HFFc6 (cell line): Measurements from ENCODE around the gene MST1R. TPM values are rescaled to one million over a fixed set of nuclear protein-coding genes. Genes with fewer than 3 reads are reported as not detected.

Source experiments
- DNase-seq: peaks from one replicate; pipeline ENCODE4 v3.0.0-alpha.2; 2018
- H3K27ac Mint-ChIP-seq: 2 replicates; pipeline ENCODE4 v1.8.0; 2020; ENCODE audit warnings: mild to moderate bottlenecking, mixed read lengths
- H3K27me3 Mint-ChIP-seq: 2 replicates; pipeline ENCODE4 v1.8.0; 2021; ENCODE audit warnings: mild to moderate bottlenecking, moderate library complexity, mixed read lengths; ENCODE audit not compliant: insufficient read depth
- H3K36me3 Mint-ChIP-seq: 2 replicates; pipeline ENCODE4 v1.8.0; 2021; ENCODE audit warnings: low read depth, mixed read lengths
- H3K4me1 Mint-ChIP-seq: 2 replicates; pipeline ENCODE4 v1.8.0; 2020; ENCODE audit warnings: low read depth, mixed read lengths
- H3K4me3 Mint-ChIP-seq: 2 replicates; pipeline ENCODE4 v1.8.0; 2020; ENCODE audit warnings: mild to moderate bottlenecking, moderate library complexity, mixed read lengths
- H3K9me3 Mint-ChIP-seq: 2 replicates; pipeline ENCODE4 v1.8.0; 2020; ENCODE audit warnings: mild to moderate bottlenecking, mixed read lengths
- CTCF ChIP-seq: fragments of 200-600 bp; sonication (generic); IDR thresholded peaks from 2 replicates; pipeline ENCODE4 v1.5.0; 2021; ENCODE audit warnings: antibody characterized with exemption, mild to moderate bottlenecking
- long read RNA-seq: library from polyadenylated mRNA; unstranded; transcript quantifications from one replicate; pipeline ENCODE4 v2.0.0, GENCODE V29; 2019
- total RNA-seq, 6 experiments: library from RNA; stranded (reverse); fragmentation: NEBNext Ultra II Directional; extraction: Animal tissue kit (Norgen Biotek cat#: 25700); gene quantifications; 2 replicates in 1 of 6; 3 replicates in 5 of 6; pipeline ENCODE4 v1.2.3, GENCODE V29; 2021

The MST1R gene
- 1 to 10 TPM in 1 of 6 experiments, under 1 TPM in 5; 0.34 to 1.1 (median 0.80) TPM for total RNA-seq
- long read RNA-seq: 0 reads

- H3K27ac Mint-ChIP-seq: no peak within 1 kb of the TSS
- H3K36me3 Mint-ChIP-seq: no peaks in the 10 kb centered on the region
- H3K4me3 Mint-ChIP-seq: no peak within 1 kb of the TSS
- H3K27me3 Mint-ChIP-seq: no peaks in the 10 kb centered on the region
- peaks cover 23% of the 10 kb centered on the region for H3K4me1 Mint-ChIP-seq
- H3K9me3 Mint-ChIP-seq: no peaks in the 10 kb centered on the region
- DNase-seq: no peak
- TF ChIP-seq CTCF: no peak
Measured at GRCh38 chr3:49903451-49904424, at the start of gene MST1R. Gene MST1R (minus strand): TSS chr3:49903873. CDS start chr3:49903609, 264 bp downstream.

GRCh38 chr3:49952924-49953323 is 49.3 kb upstream of the MST1R start:
- H3K4me1 Mint-ChIP-seq: peaks cover 22% of the 10 kb centered on the region
- H3K36me3 Mint-ChIP-seq: no peaks in the 10 kb centered on the region
- no peaks in the 10 kb centered on the region; the same call in 1 of the 2 replicates for H3K27me3 Mint-ChIP-seq
- H3K9me3 Mint-ChIP-seq: no peaks in the 10 kb centered on the region
- TF ChIP-seq CTCF: no peak
- DNase-seq: no peak
- no peak overlapping the region for H3K4me3 Mint-ChIP-seq
- no peak overlapping the region for H3K27ac Mint-ChIP-seq

GRCh38 chr3:49942651-49943050 is 39.0 kb upstream of the MST1R start:
- H3K4me3 Mint-ChIP-seq: peak overlapping the region; percentile 39; the same call in 1 of the 2 replicates
- TF ChIP-seq CTCF: no peak
- no peak overlapping the region for H3K27ac Mint-ChIP-seq
- peaks cover 17% of the 10 kb centered on the region; the same call in 1 of the 2 replicates for H3K36me3 Mint-ChIP-seq
- peaks cover 1% of the 10 kb centered on the region; the same call in 1 of the 2 replicates for H3K27me3 Mint-ChIP-seq
- DNase-seq: no peak
- no peaks in the 10 kb centered on the region for H3K9me3 Mint-ChIP-seq
- H3K4me1 Mint-ChIP-seq: peaks cover 17% of the 10 kb centered on the region

GRCh38 chr3:49940667-49941249 is 37.1 kb upstream of the MST1R start:
- TF ChIP-seq CTCF: no peak
- Mint-ChIP-seq H3K4me3 (peak overlapping the region; percentile 96), H3K27me3 (peaks cover 1% of the 10 kb centered on the region; the same call in 1 of the 2 replicates), H3K9me3 (no peaks in the 10 kb centered on the region), H3K36me3 (peaks cover 12% of the 10 kb centered on the region; the same call in 1 of the 2 replicates), H3K27ac (peak overlapping the region; percentile 97), H3K4me1 (peaks cover 17% of the 10 kb centered on the region)
- no peak for DNase-seq

- Mint-ChIP-seq H3K36me3 (peaks cover 12% of the 10 kb centered on the region; the same call in 1 of the 2 replicates), H3K4me3 (peak within 1 kb of the TSS; percentile 96), H3K4me1 (peaks cover 17% of the 10 kb centered on the region), H3K27me3 (peaks cover 1% of the 10 kb centered on the region; the same call in 1 of the 2 replicates), H3K9me3 (no peaks in the 10 kb centered on the region), H3K27ac (peak within 1 kb of the TSS; percentile 97)
- TF ChIP-seq CTCF: peak; percentile 16
- peak; percentile 94 for DNase-seq
Measured at GRCh38 chr3:49939858-49940666, 36.4 kb upstream of the MST1R start, which contains the start of gene RBM6. Gene RBM6 (plus strand): TSS chr3:49940150. CDS start chr3:49962642, 22,492 bp downstream.
